H1 (cell line): Measurements from ENCODE around the gene TRIM52. TPM values are rescaled to one million over a fixed set of nuclear protein-coding genes. Genes with fewer than 3 reads are reported as not detected.
A peak's percentile ranks its signal among the peaks of the same experiment; 100 is the strongest.

Experiments used
- CTCF ChIA-PET: fragments of 300-600 bp; sonication (Branson Sonifier 250); formaldehyde crosslinking; loops from one replicate; lab custom pipeline; 2021; ENCODE audit not compliant: partially characterized antibody; lab: Charles Lee
- POLR2A ChIA-PET: fragments of 300-600 bp; sonication (Branson Sonifier 250); formaldehyde crosslinking; loops from one replicate; lab custom pipeline; 2021; ENCODE audit warnings: inconsistent platforms; ENCODE audit not compliant: partially characterized antibody; lab: Charles Lee
- DNase-seq, 2 experiments: peaks; one replicate each; pipeline versions ENCODE4 v3.0.0 to v3.0.0-alpha.2; 2010 to 2022; ENCODE audit warnings: low spot score in 2 of 2, low read depth in 1 of 2, mixed read lengths in 1 of 2
- FAIRE-seq: peaks from 2 replicates; lab custom pipeline; 2011; peaks lifted over from hg19 to GRCh38; lab: Jason Lieb, UNC
- H2AFZ ChIP-seq: 2 replicates; pipeline ENCODE4 v1.8.1; 2012; ENCODE audit warnings: low read length, inconsistent platforms
- H2AK5ac ChIP-seq: 2 replicates; pipeline ENCODE4 v1.6.1; 2013; ENCODE audit warnings: low read depth, low read length
- H2BK120ac ChIP-seq: replicated peaks from 2 replicates; pipeline ENCODE3; 2013; ENCODE audit warnings: low read depth, low read length, inconsistent platforms
- H2BK12ac ChIP-seq: 2 replicates; pipeline ENCODE4 v1.6.1; 2013; ENCODE audit warnings: low read depth, low read length
- H2BK15ac ChIP-seq: 2 replicates; pipeline ENCODE4 v1.6.1; 2013; ENCODE audit warnings: low read length
- H2BK20ac ChIP-seq: 2 replicates; pipeline ENCODE4 v1.6.1; 2013; ENCODE audit warnings: low read length
- H2BK5ac ChIP-seq: 2 replicates; pipeline ENCODE4 v1.6.1; 2013; ENCODE audit warnings: low read depth, low read length
- H3K14ac ChIP-seq: 2 replicates; pipeline ENCODE4 v1.6.1; 2013; ENCODE audit warnings: inconsistent platforms; ENCODE audit not compliant: insufficient read length
- H3K18ac ChIP-seq: 2 replicates; pipeline ENCODE4 v1.6.1; 2013; ENCODE audit warnings: low read length; ENCODE audit errors: extremely low read depth
- H3K23ac ChIP-seq: 2 replicates; pipeline ENCODE4 v1.6.1; 2013; ENCODE audit warnings: inconsistent platforms; ENCODE audit not compliant: insufficient read length
- H3K23me2 ChIP-seq: 2 replicates; pipeline ENCODE4 v1.6.1; 2013; ENCODE audit warnings: low read depth, low read length
- H3K27ac ChIP-seq: 2 replicates; pipeline ENCODE4 v1.6.1; 2011; ENCODE audit warnings: low read depth, low read length, inconsistent platforms
- H3K27me3 ChIP-seq, 4 experiments: replicated peaks in 1 of 4; 1 replicate in 1 of 4; 2 replicates in 3 of 4; pipeline versions ENCODE4 v1.6.1 to v1.8.1; 2011 to 2013; ENCODE audit warnings: low read length in 3 of 4, mild to moderate bottlenecking in 3 of 4, inconsistent platforms in 2 of 4, mixed read lengths in 2 of 4, moderate library complexity in 1 of 4; ENCODE audit not compliant: control insufficient read depth in 3 of 4, insufficient read depth in 3 of 4; ENCODE audit errors: extremely low read depth in 1 of 4
- H3K36me3 ChIP-seq, 4 experiments: 2 replicates each; pipeline versions ENCODE4 v1.6.1 to v1.8.1; 2011 to 2013; ENCODE audit warnings: mild to moderate bottlenecking in 4 of 4, low read length in 3 of 4, moderate library complexity in 2 of 4, control low read depth in 1 of 4, inconsistent platforms in 1 of 4; ENCODE audit not compliant: insufficient read depth in 4 of 4, control insufficient read depth in 2 of 4
- H3K4ac ChIP-seq: replicated peaks from 2 replicates; pipeline ENCODE3; 2013; ENCODE audit warnings: low read length, low read depth, mixed read lengths, inconsistent platforms; ENCODE audit not compliant: insufficient read length
- H3K4me1 ChIP-seq, 4 experiments: replicated peaks in 1 of 4; 1 replicate in 1 of 4; 2 replicates in 3 of 4; pipeline versions ENCODE4 v1.6.1 to v1.8.1; 2011 to 2013; ENCODE audit warnings: low read length in 3 of 4, inconsistent platforms in 2 of 4, mixed read lengths in 1 of 4; ENCODE audit not compliant: insufficient read depth in 4 of 4, control insufficient read depth in 3 of 4
- H3K4me2 ChIP-seq, 2 experiments: 2 replicates each; pipeline versions ENCODE4 v1.6.1 to v1.8.1; 2011 to 2013; ENCODE audit warnings: low read depth in 2 of 2, low read length in 2 of 2, control low read depth in 1 of 2, inconsistent platforms in 1 of 2, mild to moderate bottlenecking in 1 of 2; ENCODE audit not compliant: insufficient read depth in 1 of 2
- H3K4me3 ChIP-seq, 4 experiments: fragments of 200-600, 300-600 bp in 1 of 4; sonication (generic), shearing (Covaris generic), sonication (Bioruptor Twin) in 1 of 4; 2 replicates each; pipeline versions ENCODE4 v1.5.1 to v1.8.1; 2011 to 2016; ENCODE audit warnings: low read length in 4 of 4, low read depth in 3 of 4, control low read depth in 2 of 4, inconsistent platforms in 2 of 4, mild to moderate bottlenecking in 2 of 4, mixed read lengths in 1 of 4, moderate library complexity in 1 of 4; ENCODE audit not compliant: insufficient read depth in 2 of 4; ENCODE audit errors: extremely low read depth in 1 of 4
- H3K56ac ChIP-seq: replicated peaks from 2 replicates; pipeline ENCODE3; 2013; ENCODE audit warnings: low read depth, mild to moderate bottlenecking, mixed read lengths, low read length, inconsistent platforms; ENCODE audit not compliant: insufficient read length
- H3K79me1 ChIP-seq: 2 replicates; pipeline ENCODE4 v1.6.1; 2013; ENCODE audit warnings: low read depth, low read length, control low read depth
- H3K79me2 ChIP-seq, 2 experiments: 2 replicates each; pipeline versions ENCODE4 v1.6.1 to v1.8.1; 2012 to 2013; ENCODE audit warnings: low read length in 2 of 2, mild to moderate bottlenecking in 2 of 2, inconsistent platforms in 1 of 2; ENCODE audit not compliant: insufficient read depth in 2 of 2, control insufficient read depth in 1 of 2
- H3K9ac ChIP-seq, 4 experiments: replicated peaks in 1 of 4; 1 replicate in 1 of 4; 2 replicates in 3 of 4; pipeline versions ENCODE4 v1.6.1 to v1.8.1; 2011 to 2013; ENCODE audit warnings: low read depth in 3 of 4, low read length in 3 of 4, control low read depth in 2 of 4, mild to moderate bottlenecking in 2 of 4, moderate library complexity in 2 of 4, inconsistent platforms in 1 of 4; ENCODE audit errors: extremely low read depth in 1 of 4
- H3K9me3 ChIP-seq, 2 experiments: 2 replicates each; pipeline versions ENCODE4 v1.6.1 to v1.8.1; 2012 to 2013; ENCODE audit warnings: mild to moderate bottlenecking in 2 of 2, moderate library complexity in 2 of 2, control low read depth in 1 of 2, inconsistent platforms in 1 of 2, low read depth in 1 of 2, low read length in 1 of 2, mixed read lengths in 1 of 2; ENCODE audit not compliant: insufficient read depth in 2 of 2
- H4K20me1 ChIP-seq, 2 experiments: replicated peaks in 1 of 2; 2 replicates each; pipeline versions ENCODE3 to v1.8.1; 2011 to 2013; ENCODE audit warnings: inconsistent platforms in 2 of 2, low read length in 2 of 2, mild to moderate bottlenecking in 1 of 2; ENCODE audit not compliant: insufficient read depth in 2 of 2, control insufficient read depth in 1 of 2
- H4K5ac ChIP-seq: 2 replicates; pipeline ENCODE4 v1.6.1; 2013; ENCODE audit warnings: low read length, low read depth, mixed read lengths, inconsistent platforms; ENCODE audit not compliant: insufficient read length
- H4K8ac ChIP-seq: 2 replicates; pipeline ENCODE4 v1.8.0; 2013; ENCODE audit warnings: mild to moderate bottlenecking, moderate library complexity, low read length, inconsistent platforms; ENCODE audit not compliant: insufficient read depth; ENCODE audit errors: extremely low read depth
- H4K91ac ChIP-seq: replicated peaks from 2 replicates; pipeline ENCODE3; 2013; ENCODE audit warnings: low read length, mixed read lengths, inconsistent platforms; ENCODE audit not compliant: insufficient read length
- POLR2A ChIP-seq, 2 experiments: IDR thresholded peaks; 1 replicate in 1 of 2; 2 replicates in 1 of 2; pipeline ENCODE4 v1.6.1; 2011; ENCODE audit warnings: low read depth in 2 of 2, low read length in 2 of 2, mild to moderate bottlenecking in 2 of 2; ENCODE audit errors: control extremely low read depth in 1 of 2
- POLR2AphosphoS5 ChIP-seq: IDR thresholded peaks from 2 replicates; pipeline ENCODE4 v1.6.1; 2011; ENCODE audit warnings: low read depth, low read length
- SIRT6 ChIP-seq: IDR thresholded peaks from one replicate; pipeline ENCODE4 v1.7.1; 2012; ENCODE audit warnings: low read length, inconsistent platforms
- WGBS, 2 experiments: shearing (Covaris generic) in 1 of 2; methylation state at CpG; one replicate each; pipeline versions ENCODE4 v1.1.6 to v1.1.7; 2013 to 2015; ENCODE audit warnings: low lambda C conversion rate in 2 of 2, mixed read lengths in 2 of 2, inconsistent platforms in 1 of 2, low coverage in 1 of 2, missing lambda C conversion rate in 1 of 2; ENCODE audit not compliant: insufficient replicate concordance in 2 of 2, insufficient coverage in 1 of 2, insufficient read length in 1 of 2; ENCODE audit errors: extremely low coverage in 1 of 2, missing lambda C conversion rate in 1 of 2; 5-methylcytosine and 5-hydroxymethylcytosine counted together
- polyA plus RNA-seq, 7 experiments: library from polyadenylated mRNA; depleted of rRNA in 3 of 7; stranded (reverse) in 5 of 7; unstranded in 2 of 7; fragments of >200 nt in 5 of 7; fragments of 200-250 nt in 2 of 7; gene quantifications; 1 replicate in 5 of 7; 2 replicates in 1 of 7; 4 replicates in 1 of 7; pipeline versions ENCODE4 v1.2.1 to v1.2.3, GENCODE V29; 2011 to 2013; ENCODE audit warnings: missing spikeins in 2 of 7, mixed read lengths in 2 of 7
- total RNA-seq: library from RNA; stranded (reverse); fragmentation: NEBNext Ultra II Directional; extraction: Animal tissue kit (Norgen Biotek cat#: 25700); gene quantifications from 2 replicates; pipeline ENCODE4 v1.2.1, GENCODE V29; 2021

The TRIM52 gene
- total and polyA plus RNA-seq, 2 of the 8 experiments (the other 6 are each of a cell fraction or from before 2014, with no cell fraction given): 4.2 to 5.7 TPM

DNA sequence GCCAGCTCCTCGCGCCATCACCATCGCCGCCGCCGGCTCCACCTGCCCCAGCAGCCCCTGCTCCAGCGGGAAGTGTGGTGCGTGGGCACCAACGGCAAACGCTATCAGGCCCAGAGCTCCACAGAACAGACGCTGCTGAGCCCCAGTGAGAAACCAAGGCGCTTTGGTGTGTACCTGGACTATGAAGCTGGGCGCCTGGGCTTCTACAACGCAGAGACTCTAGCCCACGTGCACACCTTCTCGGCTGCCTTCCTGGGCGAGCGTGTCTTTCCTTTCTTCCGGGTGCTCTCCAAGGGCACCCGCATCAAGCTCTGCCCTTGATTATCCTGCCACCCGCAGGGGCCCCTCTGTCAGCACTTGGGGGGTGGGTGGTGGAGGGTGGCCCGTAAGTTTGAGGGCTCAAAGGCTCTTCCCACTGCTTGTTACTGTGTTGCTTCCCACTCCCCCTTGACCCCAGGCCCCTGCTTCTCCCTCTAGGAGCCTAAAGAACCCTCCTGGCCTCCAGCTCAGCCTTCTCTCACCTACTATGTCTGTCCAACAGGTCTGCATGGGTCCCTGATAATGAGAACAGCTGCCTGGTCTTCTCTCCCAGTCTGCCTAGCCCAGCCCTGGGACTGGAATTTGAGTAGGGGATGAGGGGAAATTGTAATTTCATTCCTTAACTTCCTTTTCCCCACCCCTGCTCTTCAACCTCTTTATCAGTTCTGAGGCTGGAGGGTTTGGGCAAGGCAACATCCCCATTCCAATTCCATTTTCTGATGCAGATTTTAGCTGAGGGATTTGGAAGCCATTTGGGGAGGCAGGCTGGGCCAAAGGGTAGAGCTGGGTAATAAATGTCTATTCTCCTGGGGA is 26.3 kb downstream of the TRIM52 start:
- Histone ChIP-seq H3K9ac (no peak overlapping the region), H3K23me2 (no peaks in the 10 kb centered on the region), H2BK5ac (no peak overlapping the region), H3K27ac (no peak overlapping the region; the same call in 1 of the 2 replicates), H3K27me3 (no peaks in the 10 kb centered on the region), H4K91ac (no peak overlapping the region), H3K9me3 (no peaks in the 10 kb centered on the region), H3K79me2 (peaks cover 0 to 7% of the 10 kb centered on the region in 2 experiments; a peak in 1 of 4 replicates), H2BK12ac (no peak overlapping the region), H2AFZ (no peak overlapping the region), H3K4me3 (no peak overlapping the region), H3K79me1 (no peaks in the 10 kb centered on the region), H3K36me3 (peaks cover 35 to 80% (median 50%) of the 10 kb centered on the region in 4 experiments), H3K4ac (no peak overlapping the region), H3K4me1 (peaks cover 0 to 6% (median 0%) of the 10 kb centered on the region in 4 experiments; a peak in 3 of 7 replicates), H2BK20ac (no peak overlapping the region), H3K18ac (no peak overlapping the region), H4K20me1 (peaks cover 16 to 30% of the 10 kb centered on the region in 2 experiments), H3K56ac (no peak overlapping the region), H3K23ac (no peak overlapping the region), H4K5ac (no peak overlapping the region), H3K14ac (no peak overlapping the region), H2BK120ac (no peak overlapping the region), H2AK5ac (no peak overlapping the region), H3K4me2 (no peak overlapping the region), H4K8ac (peak overlapping the region; percentile 40; the same call in 1 of the 2 replicates), H2BK15ac (no peak overlapping the region)
- ChIA-PET CTCF (interaction anchor here (1.2 kb wide), 2 partner anchors 14 to 17 kb away, joined by 4 read pairs; no protein-coding TSS in a partner anchor), POLR2A (interaction anchor here (0.9 to 34.2 kb wide), 11 partner anchors 3 to 61 kb away, joined by 4 to 1334 read pairs (median 12); partner anchors contain the start of genes RACK1, TRIM41, TRIM52 and TRIM7)
- peak; percentile 78 for TF ChIP-seq POLR2AphosphoS5
- TF ChIP-seq SIRT6: no peak
- peak; percentile 69 to 76 for TF ChIP-seq POLR2A (IDR thresholded peaks at IDR 0.05; ENCODE audit: control extremely low read depth in 1 of 2, low read depth in 2 of 2, low read length in 2 of 2)
- 92% methylated on average over 18 of the region's 22 CpGs; no CpG with 5 or more reads in 1 of the 2 experiments for WGBS, 2 experiments
- DNase-seq: no peak
- no peak for FAIRE-seq
